ENCODE results near the gene TEX54.

Gene TEX54

GRCh38 chr11:62782753-62783152 is 49.9 kb downstream of the TEX54 start:
- H3K9me3 ChIP-seq (replicated peaks; ENCODE audit: insufficient read depth, low read length): no peaks in the 10 kb centered on the region
- H2AFZ ChIP-seq (ENCODE audit: low read length): no peak overlapping the region
- H3K4me3 ChIP-seq (ENCODE audit: low read length): no peak overlapping the region
- no peaks in the 10 kb centered on the region for H3K9me2 ChIP-seq (replicated peaks; ENCODE audit: insufficient read depth, low read length)
- H3K4me1 ChIP-seq (ENCODE audit: low read length): peaks cover 7% of the 10 kb centered on the region
- peaks cover 10% of the 10 kb centered on the region for H3K79me2 ChIP-seq (ENCODE audit: low read length)
- H3K36me3 ChIP-seq (replicated peaks; ENCODE audit: insufficient read depth, low read length): no peaks in the 10 kb centered on the region
- H4K20me1 ChIP-seq (ENCODE audit: insufficient read depth, low read length): no peaks in the 10 kb centered on the region
- no peak for TF ChIP-seq EZH2phosphoT487 (IDR thresholded peaks at IDR 0.05; ENCODE audit: low read length)
- no peak for TF ChIP-seq EZH2 (optimal IDR thresholded peaks at IDR 0.05; ENCODE audit: low read depth, low read length)
- no peak for TF ChIP-seq CTCF (IDR thresholded peaks at IDR 0.05; ENCODE audit: low read length)
- H3K27ac ChIP-seq (ENCODE audit: low read length): no peak overlapping the region
- peaks cover 14% of the 10 kb centered on the region for H3F3A ChIP-seq (ENCODE audit: insufficient read depth, low read length)
- H3K27me3 ChIP-seq (replicated peaks; ENCODE audit: insufficient read depth, low read length): no peaks in the 10 kb centered on the region
- no peak for DNase-seq
- H3K9ac ChIP-seq (ENCODE audit: low read length): no peak overlapping the region
- H3K4me2 ChIP-seq (ENCODE audit: low read depth, low read length): no peak overlapping the region
